Measurements from ENCODE around the gene SNRPA1.

DNA sequence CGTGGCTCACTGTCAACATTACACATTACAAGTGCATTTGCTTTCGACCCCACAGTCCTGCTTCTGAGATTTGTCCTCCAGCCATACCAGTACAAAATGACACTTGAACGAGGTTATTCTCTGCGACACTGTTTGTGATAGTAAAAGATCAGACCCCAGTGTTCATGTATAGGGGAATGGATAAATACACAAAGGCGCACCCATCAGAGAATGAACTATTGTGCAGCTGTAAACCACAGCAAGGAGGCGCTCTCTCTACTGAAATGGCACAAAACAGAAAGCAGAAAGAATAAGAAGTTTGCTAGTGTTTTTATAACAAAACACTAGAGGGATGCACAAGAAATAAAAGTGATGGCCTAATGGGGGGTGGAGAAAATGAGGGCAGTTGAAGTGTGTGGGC is 38.3 kb downstream of the SNRPA1 start:
- TF ChIP-seq POLR2A (IDR thresholded peaks at IDR 0.05) (no peak), CTCF (IDR thresholded peaks at IDR 0.05) (no peak)

All from uterus (tissue), 2 donors.